Activated CD4-positive, alpha-beta T cell treated with anti-CD3 and anti-CD28 coated beads, Interleukin-2, amount 10 ng/mL, durations not matched to agents 7 days and 5 days (primary cell): ENCODE results near the gene OR52H1. TPM values are rescaled to one million over a fixed set of nuclear protein-coding genes. Genes with fewer than 3 reads are reported as not detected.

Experiments
- CTCF ChIA-PET: fragments of 350-600 bp; sonication (Branson Sonifier 250); formaldehyde crosslinking; loops from one replicate; lab custom pipeline; 2021; ENCODE audit warnings: antibody characterized with exemption; lab: Charles Lee
- POLR2A ChIA-PET: fragments of 350-600 bp; sonication (Branson Sonifier 250); formaldehyde crosslinking; loops from one replicate; lab custom pipeline; 2021; ENCODE audit warnings: antibody characterized with exemption; lab: Charles Lee
- DNase-seq: peaks from one replicate; pipeline ENCODE4 v3.0.0-alpha.2; 2020
- H3K27ac Mint-ChIP-seq: one replicate; pipeline ENCODE4 v1.8.0; 2021; ENCODE audit warnings: mild to moderate bottlenecking, moderate library complexity, mixed read lengths
- H3K27me3 Mint-ChIP-seq: one replicate; pipeline ENCODE4 v1.8.0; 2021; ENCODE audit warnings: mixed read lengths
- H3K36me3 Mint-ChIP-seq: one replicate; pipeline ENCODE4 v1.8.0; 2021; ENCODE audit warnings: low read depth, mixed read lengths
- H3K4me1 Mint-ChIP-seq: one replicate; pipeline ENCODE4 v1.8.0; 2021; ENCODE audit warnings: mixed read lengths
- H3K4me3 Mint-ChIP-seq: one replicate; pipeline ENCODE4 v1.8.0; 2021; ENCODE audit warnings: mild to moderate bottlenecking, moderate library complexity, mixed read lengths
- H3K9me3 Mint-ChIP-seq: one replicate; pipeline ENCODE4 v1.8.0; 2021; ENCODE audit warnings: mixed read lengths
- total RNA-seq, 2 experiments: library from RNA; stranded (reverse); gene quantifications; one replicate each; pipeline ENCODE4 v1.2.3, GENCODE V29; 2021

OR52H1 gene
- total RNA-seq, 2 experiments from 2014 or later: 0.37 TPM; not detected in 1

GRCh38 chr11:5524756-5525155 is 23.6 kb downstream of the OR52H1 start:
- Mint-ChIP-seq H3K27me3 (no peaks in the 10 kb centered on the region), H3K36me3 (no peaks in the 10 kb centered on the region), H3K4me3 (no peak overlapping the region), H3K9me3 (no peaks in the 10 kb centered on the region), H3K4me1 (no peaks in the 10 kb centered on the region), H3K27ac (no peak overlapping the region)
- POLR2A ChIA-PET: no interaction called here
- DNase-seq: no peak
- CTCF ChIA-PET: no interaction called here

GRCh38 chr11:5522308-5522707 is 26.0 kb downstream of the OR52H1 start:
- Mint-ChIP-seq H3K4me3 (no peak overlapping the region), H3K9me3 (no peaks in the 10 kb centered on the region), H3K27me3 (no peaks in the 10 kb centered on the region), H3K4me1 (no peaks in the 10 kb centered on the region), H3K36me3 (no peaks in the 10 kb centered on the region), H3K27ac (no peak overlapping the region)
- DNase-seq: no peak
- ChIA-PET POLR2A (no interaction called here), CTCF (no interaction called here)

- Mint-ChIP-seq H3K27ac (no peak overlapping the region), H3K27me3 (no peaks in the 10 kb centered on the region), H3K4me1 (no peaks in the 10 kb centered on the region), H3K36me3 (no peaks in the 10 kb centered on the region), H3K9me3 (no peaks in the 10 kb centered on the region), H3K4me3 (no peak overlapping the region)
- CTCF ChIA-PET: interaction anchor here (0.7 kb wide), 1 partner anchor 66 kb away, joined by 4 read pairs; no protein-coding TSS in a partner anchor
- no peak for DNase-seq
- POLR2A ChIA-PET: no interaction called here
These were observed 26.8 kb downstream of the OR52H1 start for GRCh38 chr11:5521540-5521939.

- no peak for DNase-seq
- CTCF ChIA-PET: interaction anchor here (1.0 to 2.3 kb wide), 2 partner anchors 9 to 11 kb away, joined by 3 to 6 read pairs; no protein-coding TSS in a partner anchor
- no peak within 1 kb of the TSS for H3K27ac Mint-ChIP-seq
- H3K4me3 Mint-ChIP-seq: no peak within 1 kb of the TSS
- H3K36me3 Mint-ChIP-seq: no peaks in the 10 kb centered on the region
- POLR2A ChIA-PET: no interaction called here
- H3K9me3 Mint-ChIP-seq: no peaks in the 10 kb centered on the region
- H3K4me1 Mint-ChIP-seq: no peaks in the 10 kb centered on the region
- no peaks in the 10 kb centered on the region for H3K27me3 Mint-ChIP-seq
These were observed 31.7 kb downstream of the OR52H1 start, which contains the start of gene UBQLNL for GRCh38 chr11:5516599-5516998. UBQLNL (minus strand) TSS chr11:5516699; CDS start chr11:5516441, 258 bp downstream.

GRCh38 chr11:5514841-5515240 is 33.5 kb downstream of the OR52H1 start:
- Mint-ChIP-seq H3K4me3 (no peak overlapping the region), H3K36me3 (no peaks in the 10 kb centered on the region), H3K9me3 (no peaks in the 10 kb centered on the region), H3K27me3 (peaks cover 5% of the 10 kb centered on the region), H3K4me1 (no peaks in the 10 kb centered on the region), H3K27ac (no peak overlapping the region)
- ChIA-PET CTCF (interaction anchor here (2.3 kb wide), 1 partner anchor 9 kb away, joined by 6 read pairs; no protein-coding TSS in a partner anchor), POLR2A (no interaction called here)
- no peak for DNase-seq

- H3K4me3 Mint-ChIP-seq: no peak within 1 kb of the TSS
- ChIA-PET POLR2A (no interaction called here), CTCF (no interaction called here)
- no peak within 1 kb of the TSS for H3K27ac Mint-ChIP-seq
- H3K9me3 Mint-ChIP-seq: no peaks in the 10 kb centered on the region
- H3K27me3 Mint-ChIP-seq: peaks cover 5% of the 10 kb centered on the region
- H3K36me3 Mint-ChIP-seq: no peaks in the 10 kb centered on the region
- H3K4me1 Mint-ChIP-seq: no peaks in the 10 kb centered on the region
- DNase-seq: no peak
These were observed 38.5 kb downstream of the OR52H1 start, which contains the start of gene UBQLN3 for GRCh38 chr11:5509803-5510202. UBQLN3 (minus strand) TSS chr11:5509957; CDS start chr11:5509558, 399 bp downstream.

GRCh38 chr11:5508605-5509004 is 39.7 kb downstream of the OR52H1 start:
- no peak for DNase-seq
- Mint-ChIP-seq H3K27me3 (peaks cover 5% of the 10 kb centered on the region), H3K9me3 (no peaks in the 10 kb centered on the region), H3K27ac (no peak overlapping the region), H3K4me1 (no peaks in the 10 kb centered on the region), H3K36me3 (no peaks in the 10 kb centered on the region), H3K4me3 (no peak overlapping the region)
- ChIA-PET CTCF (no interaction called here), POLR2A (no interaction called here)

- Mint-ChIP-seq H3K27ac (no peak overlapping the region), H3K27me3 (peaks cover 5% of the 10 kb centered on the region), H3K4me1 (no peaks in the 10 kb centered on the region), H3K36me3 (no peaks in the 10 kb centered on the region), H3K9me3 (no peaks in the 10 kb centered on the region), H3K4me3 (no peak overlapping the region)
- no peak for DNase-seq
- ChIA-PET CTCF (interaction anchor here (0.7 kb wide), 1 partner anchor 9 kb away, joined by 3 read pairs; the partner anchor contains the start of gene UBQLNL), POLR2A (no interaction called here)
These were observed 40.4 kb downstream of the OR52H1 start for GRCh38 chr11:5507933-5508305.

- Mint-ChIP-seq H3K4me1 (no peaks in the 10 kb centered on the region), H3K9me3 (no peaks in the 10 kb centered on the region), H3K27ac (no peak overlapping the region), H3K36me3 (no peaks in the 10 kb centered on the region), H3K4me3 (no peak overlapping the region), H3K27me3 (peaks cover 5% of the 10 kb centered on the region)
- DNase-seq: no peak
- ChIA-PET POLR2A (no interaction called here), CTCF (interaction anchor here (0.7 kb wide), 1 partner anchor 9 kb away, joined by 3 read pairs; the partner anchor contains the start of gene UBQLNL)
These were observed 41.0 kb downstream of the OR52H1 start for GRCh38 chr11:5507177-5507932.

- DNase-seq: no peak
- Mint-ChIP-seq H3K36me3 (no peaks in the 10 kb centered on the region), H3K4me1 (no peaks in the 10 kb centered on the region), H3K9me3 (no peaks in the 10 kb centered on the region), H3K4me3 (no peak overlapping the region), H3K27me3 (peaks cover 4% of the 10 kb centered on the region), H3K27ac (no peak overlapping the region)
- CTCF ChIA-PET: interaction anchor here (2.4 kb wide), 1 partner anchor 10 kb away, joined by 6 read pairs; the partner anchor contains the start of gene UBQLNL
- POLR2A ChIA-PET: no interaction called here
These were observed 42.8 kb downstream of the OR52H1 start for GRCh38 chr11:5505363-5506048.

- no peak for DNase-seq
- CTCF ChIA-PET: interaction anchor here (2.4 kb wide), 1 partner anchor 11 kb away, joined by 6 read pairs; the partner anchor contains the start of gene UBQLNL
These were observed 43.9 kb downstream of the OR52H1 start for GRCh38 chr11:5504403-5504921.

GRCh38 chr11:5500393-5500801 is 47.9 kb downstream of the OR52H1 start:
- H3K36me3 Mint-ChIP-seq: no peaks in the 10 kb centered on the region
- H3K27me3 Mint-ChIP-seq: peaks cover 5% of the 10 kb centered on the region
- no peaks in the 10 kb centered on the region for H3K9me3 Mint-ChIP-seq
- H3K4me1 Mint-ChIP-seq: no peaks in the 10 kb centered on the region
- CTCF ChIA-PET: no interaction called here
- DNase-seq: no peak
- POLR2A ChIA-PET: no interaction called here
- H3K27ac Mint-ChIP-seq: no peak overlapping the region
- no peak overlapping the region for H3K4me3 Mint-ChIP-seq

More at GRCh38 chr11:5504403-5504921, 43.9 kb downstream of the OR52H1 start:
- Mint-ChIP-seq H3K9me3 (no peaks in the 10 kb centered on the region), H3K4me1 (no peaks in the 10 kb centered on the region), H3K27ac (no peak overlapping the region), H3K4me3 (no peak overlapping the region), H3K36me3 (no peaks in the 10 kb centered on the region), H3K27me3 (peaks cover 4% of the 10 kb centered on the region)
- POLR2A ChIA-PET: interaction anchor here (0.6 kb wide), 1 partner anchor 33 kb away, joined by 5 read pairs; no protein-coding TSS in a partner anchor

GRCh38 chr11:5499671-5500070 is 48.7 kb downstream of the OR52H1 start:
- Mint-ChIP-seq H3K36me3 (no peaks in the 10 kb centered on the region), H3K4me1 (no peaks in the 10 kb centered on the region), H3K4me3 (no peak overlapping the region), H3K27ac (no peak overlapping the region), H3K9me3 (no peaks in the 10 kb centered on the region), H3K27me3 (peaks cover 6% of the 10 kb centered on the region)
- CTCF ChIA-PET: no interaction called here
- POLR2A ChIA-PET: no interaction called here
- DNase-seq: no peak
